Measurements from ENCODE around the gene TEX54.
A peak's percentile ranks its signal among the peaks of the same experiment; 100 is the strongest.

The TEX54 gene

GRCh38 chr11:62799486-62799885, 33.2 kb downstream of the TEX54 start:
- H3K27ac Mint-ChIP-seq: no peak overlapping the region

GRCh38 chr11:62796281-62796680, 36.4 kb downstream of the TEX54 start:
- Mint-ChIP-seq H3K36me3 (peaks cover 37% of the 10 kb centered on the region), H3K4me3 (no peak overlapping the region), H3K27ac (no peak overlapping the region), H3K27me3 (no peaks in the 10 kb centered on the region), H3K4me1 (peaks cover 12% of the 10 kb centered on the region), H3K9me3 (no peaks in the 10 kb centered on the region)
- ATAC-seq (ENCODE audit: low read depth): no peak
- DNase-seq (ENCODE audit: low spot score in 2 of 2): no peak

More at GRCh38 chr11:62799486-62799885, 33.2 kb downstream of the TEX54 start:
- ATAC-seq (ENCODE audit: low read depth): no peak
- Mint-ChIP-seq H3K9me3 (no peaks in the 10 kb centered on the region), H3K4me1 (peaks cover 10% of the 10 kb centered on the region), H3K4me3 (no peak overlapping the region), H3K27me3 (no peaks in the 10 kb centered on the region), H3K36me3 (peaks cover 42% of the 10 kb centered on the region)
- DNase-seq (ENCODE audit: low spot score in 2 of 2): no peak

- Mint-ChIP-seq H3K27me3 (no peaks in the 10 kb centered on the region), H3K4me3 (peak overlapping the region; percentile 9), H3K4me1 (peaks cover 26% of the 10 kb centered on the region), H3K9me3 (no peaks in the 10 kb centered on the region), H3K27ac (no peak overlapping the region), H3K36me3 (peaks cover 30% of the 10 kb centered on the region)
- ATAC-seq (ENCODE audit: low read depth) (no peak), DNase-seq (ENCODE audit: low spot score in 2 of 2) (no peak)
Observed at GRCh38 chr11:62794201-62794775, 38.4 kb downstream of the TEX54 start.

- H3K9me3 Mint-ChIP-seq: no peaks in the 10 kb centered on the region
- peaks cover 34% of the 10 kb centered on the region for H3K4me1 Mint-ChIP-seq
- H3K27me3 Mint-ChIP-seq: no peaks in the 10 kb centered on the region
Observed at GRCh38 chr11:62792202-62792575, 40.5 kb downstream of the TEX54 start.

GRCh38 chr11:62791501-62792201, 41.0 kb downstream of the TEX54 start, which contains the start of gene TMEM223:
TSS of gene TMEM223 (minus strand) at chr11:62792006. CDS start at chr11:62791994, 12 bp downstream.
- Mint-ChIP-seq H3K27me3 (no peaks in the 10 kb centered on the region), H3K9me3 (no peaks in the 10 kb centered on the region), H3K36me3 (peaks cover 19% of the 10 kb centered on the region), H3K4me1 (peaks cover 34% of the 10 kb centered on the region), H3K27ac (peak within 1 kb of the TSS; percentile 83), H3K4me3 (peak within 1 kb of the TSS; percentile 88)
- DNase-seq (ENCODE audit: low spot score in 2 of 2) (peak; percentile 81 to 84), ATAC-seq (ENCODE audit: low read depth) (peak; percentile 71)

More at GRCh38 chr11:62792202-62792575, 40.5 kb downstream of the TEX54 start:
- ATAC-seq (ENCODE audit: low read depth) (no peak), DNase-seq (ENCODE audit: low spot score in 2 of 2) (no peak)
- Mint-ChIP-seq H3K27ac (peak overlapping the region; percentile 77), H3K4me3 (peak overlapping the region; percentile 88), H3K36me3 (peaks cover 21% of the 10 kb centered on the region)

GRCh38 chr11:62789576-62789975, 43.1 kb downstream of the TEX54 start:
- Mint-ChIP-seq H3K9me3 (no peaks in the 10 kb centered on the region), H3K4me1 (peaks cover 37% of the 10 kb centered on the region), H3K4me3 (no peak overlapping the region), H3K36me3 (peaks cover 9% of the 10 kb centered on the region), H3K27me3 (no peaks in the 10 kb centered on the region), H3K27ac (peak overlapping the region; percentile 83)
- no peak for DNase-seq (ENCODE audit: low spot score in 2 of 2)
- ATAC-seq (ENCODE audit: low read depth): no peak

GRCh38 chr11:62788991-62789390, 43.6 kb downstream of the TEX54 start:
- Mint-ChIP-seq H3K4me1 (peaks cover 35% of the 10 kb centered on the region), H3K36me3 (peaks cover 4% of the 10 kb centered on the region), H3K27ac (peak overlapping the region; percentile 83)

GRCh38 chr11:62787005-62787759, 45.5 kb downstream of the TEX54 start, which contains the start of gene TMEM179B:
TSS of gene TMEM179B (plus strand) at chr11:62787402. CDS start at chr11:62787432, 30 bp downstream.
- DNase-seq (ENCODE audit: low spot score in 2 of 2) (peak; percentile 95 to 96), ATAC-seq (ENCODE audit: low read depth) (peak; percentile 74)
- Mint-ChIP-seq H3K4me3 (peak within 1 kb of the TSS; percentile 97), H3K9me3 (no peaks in the 10 kb centered on the region), H3K4me1 (peaks cover 30% of the 10 kb centered on the region), H3K36me3 (peaks cover 2% of the 10 kb centered on the region), H3K27ac (peak within 1 kb of the TSS; percentile 96), H3K27me3 (no peaks in the 10 kb centered on the region)

More at GRCh38 chr11:62788991-62789390, 43.6 kb downstream of the TEX54 start:
- DNase-seq (ENCODE audit: low spot score in 2 of 2) (no peak), ATAC-seq (ENCODE audit: low read depth) (no peak)
- H3K9me3 Mint-ChIP-seq: no peaks in the 10 kb centered on the region
- no peaks in the 10 kb centered on the region for H3K27me3 Mint-ChIP-seq
- peak overlapping the region; percentile 61 for H3K4me3 Mint-ChIP-seq

- ATAC-seq (ENCODE audit: low read depth) (peak; percentile 71), DNase-seq (ENCODE audit: low spot score in 2 of 2) (peak; percentile 90)
- H3K4me3 Mint-ChIP-seq: peak overlapping the region; percentile 85
- H3K9me3 Mint-ChIP-seq: no peaks in the 10 kb centered on the region
- H3K36me3 Mint-ChIP-seq: peaks cover 2% of the 10 kb centered on the region
- peaks cover 28% of the 10 kb centered on the region for H3K4me1 Mint-ChIP-seq
- peak overlapping the region; percentile 96 for H3K27ac Mint-ChIP-seq
- no peaks in the 10 kb centered on the region for H3K27me3 Mint-ChIP-seq
Observed at GRCh38 chr11:62786318-62787004, 46.2 kb downstream of the TEX54 start.

- no peak overlapping the region for H3K4me3 Mint-ChIP-seq
- H3K4me1 Mint-ChIP-seq: peaks cover 5% of the 10 kb centered on the region
- no peak for DNase-seq (ENCODE audit: low spot score in 2 of 2)
- no peaks in the 10 kb centered on the region for H3K36me3 Mint-ChIP-seq
- ATAC-seq (ENCODE audit: low read depth): no peak
- no peak overlapping the region for H3K27ac Mint-ChIP-seq
- no peaks in the 10 kb centered on the region for H3K9me3 Mint-ChIP-seq
- H3K27me3 Mint-ChIP-seq: no peaks in the 10 kb centered on the region
Observed at GRCh38 chr11:62782753-62783152, 49.9 kb downstream of the TEX54 start.
